CD14-positive monocyte (primary cell): ENCODE data around the gene SCARB1. TPM values are rescaled to one million over a fixed set of nuclear protein-coding genes. Genes with fewer than 3 reads are reported as not detected.

Experiments used
- DNase-seq, 3 donors: peaks; one replicate each; pipeline ENCODE4 v3.0.0-alpha.2; 2011 to 2022
- H2AFZ ChIP-seq: 2 replicates; pipeline ENCODE4 v1.6.0; 2012; ENCODE audit warnings: mild to moderate bottlenecking, low read depth, low read length, inconsistent platforms; ENCODE audit not compliant: insufficient read depth, poor library complexity, severe bottlenecking
- H3K27ac ChIP-seq, 2 donors: 1 replicate in 1 of 2; 2 replicates in 1 of 2; pipeline ENCODE4 v1.5.1; 2012 to 2013; ENCODE audit warnings: low read length in 2 of 2, control low read depth in 1 of 2, inconsistent platforms in 1 of 2, low read depth in 1 of 2, mild to moderate bottlenecking in 1 of 2
- H3K27me3 ChIP-seq, 2 donors: one replicate each; pipeline versions ENCODE4 v1.6.0 to v1.6.1; 2011 to 2013; ENCODE audit warnings: low read length in 2 of 2; ENCODE audit not compliant: control insufficient read depth in 2 of 2, insufficient read depth in 2 of 2
- H3K36me3 ChIP-seq, 2 donors: replicated peaks in 1 of 2; 1 replicate in 1 of 2; 2 replicates in 1 of 2; pipeline versions ENCODE4 v1.5.1 to v1.6.1; 2012 to 2013; ENCODE audit warnings: low read length in 2 of 2, control low read depth in 1 of 2, inconsistent platforms in 1 of 2, mild to moderate bottlenecking in 1 of 2; ENCODE audit not compliant: insufficient read depth in 2 of 2, control insufficient read depth in 1 of 2
- H3K4me1 ChIP-seq, 2 donors: 1 replicate in 1 of 2; 2 replicates in 1 of 2; pipeline versions ENCODE4 v1.5.1 to v1.6.1; 2012 to 2013; ENCODE audit warnings: low read length in 2 of 2, control low read depth in 1 of 2, inconsistent platforms in 1 of 2, mild to moderate bottlenecking in 1 of 2, moderate library complexity in 1 of 2; ENCODE audit not compliant: insufficient read depth in 2 of 2, control insufficient read depth in 1 of 2
- H3K4me2 ChIP-seq: replicated peaks from 2 replicates; pipeline ENCODE3; 2012; ENCODE audit warnings: low read length, moderate library complexity, mild to moderate bottlenecking; ENCODE audit not compliant: poor library complexity, severe bottlenecking; ENCODE audit errors: extremely low read depth
- H3K4me3 ChIP-seq, 3 experiments: fragments of 200-600 bp in 1 of 3; sonication (generic) in 1 of 3; replicated peaks in 1 of 3; 1 replicate in 2 of 3; 2 replicates in 1 of 3; pipeline ENCODE4 v1.5.1; 2011 to 2013; ENCODE audit warnings: low read length in 3 of 3, mild to moderate bottlenecking in 3 of 3, control low read depth in 2 of 3, low read depth in 2 of 3, inconsistent platforms in 1 of 3, moderate library complexity in 1 of 3
- H3K79me2 ChIP-seq: 2 replicates; pipeline ENCODE4 v1.6.0; 2012; ENCODE audit warnings: mild to moderate bottlenecking, control low read depth, inconsistent platforms, low read length, moderate library complexity; ENCODE audit not compliant: insufficient read depth
- H3K9ac ChIP-seq: 2 replicates; pipeline ENCODE4 v1.6.0; 2017; ENCODE audit warnings: low read length, mild to moderate bottlenecking; ENCODE audit not compliant: insufficient read depth, poor library complexity, severe bottlenecking
- H3K9me3 ChIP-seq, 2 donors: replicated peaks in 1 of 2; 1 replicate in 1 of 2; 2 replicates in 1 of 2; pipeline versions ENCODE4 v1.5.1 to v1.6.1; 2012 to 2013; ENCODE audit warnings: low read length in 2 of 2, control low read depth in 1 of 2; ENCODE audit not compliant: control insufficient read depth in 1 of 2, insufficient read depth in 1 of 2
- H4K20me1 ChIP-seq: 2 replicates; pipeline ENCODE4 v1.6.0; 2012; ENCODE audit warnings: mild to moderate bottlenecking, low read length, control low read depth, moderate library complexity; ENCODE audit not compliant: insufficient read depth
- H3K27ac Mint-ChIP-seq, 7 donors: one replicate each; pipeline ENCODE4 v1.8.0; 2020; ENCODE audit warnings: mild to moderate bottlenecking in 7 of 7, mixed read lengths in 7 of 7, moderate library complexity in 6 of 7, inconsistent platforms in 2 of 7
- H3K27me3 Mint-ChIP-seq, 3 donors: one replicate each; pipeline ENCODE4 v1.8.0; 2021 to 2022; ENCODE audit warnings: low read depth in 3 of 3, mild to moderate bottlenecking in 3 of 3, mixed read lengths in 3 of 3, moderate library complexity in 3 of 3, inconsistent platforms in 1 of 3
- H3K36me3 Mint-ChIP-seq, 2 donors: one replicate each; pipeline ENCODE4 v1.8.0; 2020; ENCODE audit warnings: mixed read lengths in 2 of 2, inconsistent platforms in 1 of 2, mild to moderate bottlenecking in 1 of 2
- H3K4me1 Mint-ChIP-seq: one replicate; pipeline ENCODE4 v1.8.0; 2020; ENCODE audit warnings: mild to moderate bottlenecking, mixed read lengths
- H3K4me3 Mint-ChIP-seq, 2 donors: one replicate each; pipeline ENCODE4 v1.8.0; 2020; ENCODE audit warnings: mild to moderate bottlenecking in 2 of 2, mixed read lengths in 2 of 2, moderate library complexity in 1 of 2
- H3K9me3 Mint-ChIP-seq, 7 donors: one replicate each; pipeline ENCODE4 v1.8.0; 2020 to 2022; ENCODE audit warnings: mixed read lengths in 7 of 7, mild to moderate bottlenecking in 6 of 7, moderate library complexity in 6 of 7, inconsistent platforms in 2 of 7
- WGBS: methylation state at CpG from one replicate; pipeline ENCODE4 v1.1.5; 2013; ENCODE audit warnings: missing lambda C conversion rate; ENCODE audit not compliant: insufficient coverage; 5-methylcytosine and 5-hydroxymethylcytosine counted together
- intact Hi-C, 2 donors: fragments of 100-400 bp; cut with micrococcal nuclease; formaldehyde crosslinking; loops; one replicate each; pipeline versions ENCODE4 v1.15.0 to v1.15.1; 2023
- polyA plus RNA-seq, 3 donors: library from polyadenylated mRNA; depleted of rRNA in 1 of 3; unstranded in 2 of 3; stranded (reverse) in 1 of 3; fragments of 300-500 nt in 2 of 3; fragments of >200 nt in 1 of 3; fragmentation: Illumina TruSeq in 2 of 3; gene quantifications; 1 replicate in 2 of 3; 2 replicates in 1 of 3; pipeline ENCODE4 v1.2.3, GENCODE V29; 2012 to 2021
- TF ChIP-seq, protein P1 (sequence below): fragments of 200-600 bp; IDR thresholded peaks from one replicate; pipeline ENCODE4 v1.8.0; 2022; ENCODE audit warnings: antibody characterized with exemption, mild to moderate bottlenecking

SCARB1 gene
- polyA plus RNA-seq, 3 donors, result 13.1 to 34.3 (median 15.2) TPM

DNA sequence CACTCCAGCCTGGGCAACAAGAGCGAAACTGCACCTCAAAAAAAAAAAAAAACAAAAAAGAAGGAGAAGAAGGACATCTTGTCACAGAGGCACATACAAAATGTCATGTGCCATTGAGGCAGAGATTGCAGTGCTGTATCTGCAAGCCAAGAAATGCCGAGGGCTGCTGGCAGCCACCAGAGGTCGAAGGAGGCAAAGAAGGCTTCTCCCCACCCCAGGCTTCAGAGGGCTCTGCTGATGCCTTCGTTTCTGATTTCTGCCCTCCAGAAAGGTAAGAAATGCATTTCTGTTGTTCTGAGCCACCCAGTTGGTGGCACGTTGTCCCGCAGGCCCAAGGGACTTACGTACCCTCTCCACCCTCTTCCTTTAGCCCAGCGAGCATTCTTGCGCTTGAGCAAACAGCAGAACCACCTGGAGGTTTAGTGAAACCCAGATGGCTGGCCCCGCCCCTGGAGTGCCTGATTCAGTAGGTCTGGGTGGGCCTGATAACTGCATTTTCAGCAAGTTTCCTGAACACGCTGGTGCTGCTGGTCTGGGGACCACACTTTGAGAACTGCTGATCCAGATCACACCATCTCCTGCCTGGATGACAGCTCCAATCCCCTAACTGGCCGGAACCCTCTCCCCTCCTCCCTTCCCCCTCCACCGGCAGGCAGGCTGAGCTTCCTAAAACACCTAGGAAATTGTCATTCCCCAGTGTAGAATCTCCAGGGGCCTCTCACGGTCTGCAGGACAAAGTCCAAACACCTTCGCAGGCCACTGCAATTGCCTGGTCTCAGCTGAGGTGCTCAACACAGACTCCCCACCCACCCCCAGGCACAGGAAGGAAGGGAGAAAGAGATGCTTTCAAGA is 21.1 kb upstream of the SCARB1 start:
- Histone ChIP-seq H4K20me1 (no peaks in the 10 kb centered on the region), H3K79me2 (no peaks in the 10 kb centered on the region), H3K27ac (no peak overlapping the region), H3K4me2 (no peak overlapping the region), H3K9me3 (no peaks in the 10 kb centered on the region), H2AFZ (peak overlapping the region; percentile 1), H3K9ac (no peak overlapping the region), H3K27me3 (no peaks in the 10 kb centered on the region), H3K4me3 (no peak overlapping the region), H3K36me3 (no peaks in the 10 kb centered on the region), H3K4me1 (peaks cover 35 to 46% of the 10 kb centered on the region in 2 donors)
- intact Hi-C loops, result no loop called here
- Mint-ChIP-seq H3K4me3 (peak overlapping the region in 1 of 2 donors; percentile 15), H3K36me3 (no peaks in the 10 kb centered on the region), H3K27me3 (peaks cover 0 to 4% (median 0%) of the 10 kb centered on the region in 3 donors), H3K4me1 (peaks cover 46% of the 10 kb centered on the region), H3K27ac (no peak overlapping the region), H3K9me3 (peaks cover 0 to 2% (median under 1%) of the 10 kb centered on the region in 7 donors)
- TF ChIP-seq, protein P1, sequence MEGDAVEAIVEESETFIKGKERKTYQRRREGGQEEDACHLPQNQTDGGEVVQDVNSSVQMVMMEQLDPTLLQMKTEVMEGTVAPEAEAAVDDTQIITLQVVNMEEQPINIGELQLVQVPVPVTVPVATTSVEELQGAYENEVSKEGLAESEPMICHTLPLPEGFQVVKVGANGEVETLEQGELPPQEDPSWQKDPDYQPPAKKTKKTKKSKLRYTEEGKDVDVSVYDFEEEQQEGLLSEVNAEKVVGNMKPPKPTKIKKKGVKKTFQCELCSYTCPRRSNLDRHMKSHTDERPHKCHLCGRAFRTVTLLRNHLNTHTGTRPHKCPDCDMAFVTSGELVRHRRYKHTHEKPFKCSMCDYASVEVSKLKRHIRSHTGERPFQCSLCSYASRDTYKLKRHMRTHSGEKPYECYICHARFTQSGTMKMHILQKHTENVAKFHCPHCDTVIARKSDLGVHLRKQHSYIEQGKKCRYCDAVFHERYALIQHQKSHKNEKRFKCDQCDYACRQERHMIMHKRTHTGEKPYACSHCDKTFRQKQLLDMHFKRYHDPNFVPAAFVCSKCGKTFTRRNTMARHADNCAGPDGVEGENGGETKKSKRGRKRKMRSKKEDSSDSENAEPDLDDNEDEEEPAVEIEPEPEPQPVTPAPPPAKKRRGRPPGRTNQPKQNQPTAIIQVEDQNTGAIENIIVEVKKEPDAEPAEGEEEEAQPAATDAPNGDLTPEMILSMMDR, result no peak
- WGBS, result 23% methylated on average over 11 of the region's 15 CpGs
- DNase-seq, result no peak

DNA sequence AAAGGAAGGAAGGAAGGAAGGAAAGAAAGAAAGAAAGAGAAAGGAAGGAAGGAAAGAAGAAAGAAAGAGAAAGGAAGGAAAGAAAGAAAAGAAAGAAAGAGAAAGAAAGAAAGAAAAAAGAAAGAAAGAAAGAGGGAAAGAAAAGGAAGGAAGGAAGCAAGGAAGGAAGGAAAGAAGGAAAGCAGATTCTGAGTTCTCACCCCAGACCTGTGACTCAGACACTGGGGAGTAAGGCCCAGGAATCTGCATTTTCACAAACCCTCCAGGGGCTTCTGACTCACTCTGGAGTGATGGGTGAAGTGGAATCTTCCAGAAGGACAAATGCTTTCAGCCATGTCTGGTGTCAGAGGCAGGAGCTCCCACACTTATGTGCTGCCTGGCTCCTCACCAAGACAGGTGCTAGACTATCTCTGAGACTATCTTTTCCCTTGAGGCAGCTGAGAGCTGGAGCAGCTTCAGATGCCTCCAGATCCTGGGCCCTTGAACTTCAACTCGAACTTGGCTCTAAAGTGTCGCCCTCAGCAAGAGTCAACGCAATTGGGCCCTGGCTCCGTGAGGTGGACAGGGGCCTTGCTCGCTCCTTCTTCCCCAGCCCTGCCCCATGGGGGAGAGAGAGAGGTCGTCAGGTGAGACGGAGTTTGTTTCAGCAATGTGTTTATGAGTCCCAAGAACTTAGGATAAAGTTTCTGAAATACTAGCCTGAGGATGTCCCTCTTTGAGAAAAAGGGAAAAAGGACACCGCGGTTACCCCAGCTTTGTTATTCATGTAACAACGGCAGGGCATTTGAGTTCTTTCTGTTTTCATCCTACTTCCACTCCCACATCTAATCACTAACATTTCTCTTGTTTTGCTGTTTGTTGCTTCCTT is 19.8 kb upstream of the SCARB1 start:
- WGBS, result 100% methylated on average over 1 of the region's 10 CpGs
- peak overlapping the region in 2 of 7 donors; percentile 12 to 74 for H3K27ac Mint-ChIP-seq
- peaks cover 0 to 8% (median 0%) of the 10 kb centered on the region in 3 donors for H3K27me3 Mint-ChIP-seq
- no peaks in the 10 kb centered on the region for H3K79me2 ChIP-seq
- H3K4me3 ChIP-seq, result no peak overlapping the region
- no peak overlapping the region for H3K27ac ChIP-seq
- peak in 1 of 3 donors; percentile 32 for DNase-seq
- peaks cover 0 to 2% (median 0%) of the 10 kb centered on the region in 7 donors for H3K9me3 Mint-ChIP-seq
- H3K9me3 ChIP-seq, result no peaks in the 10 kb centered on the region
- no peak overlapping the region for H3K4me3 Mint-ChIP-seq
- no peak overlapping the region for H2AFZ ChIP-seq
- H3K4me2 ChIP-seq, result no peak overlapping the region
- H3K4me1 Mint-ChIP-seq, result peaks cover 51% of the 10 kb centered on the region
- H4K20me1 ChIP-seq, result no peaks in the 10 kb centered on the region
- TF ChIP-seq, protein P1, result no peak
- no peaks in the 10 kb centered on the region for H3K36me3 ChIP-seq
- intact Hi-C loops, result no loop called here
- H3K36me3 Mint-ChIP-seq, result no peaks in the 10 kb centered on the region
- no peak overlapping the region for H3K9ac ChIP-seq
- no peaks in the 10 kb centered on the region for H3K27me3 ChIP-seq
- peaks cover 36 to 54% of the 10 kb centered on the region in 2 donors for H3K4me1 ChIP-seq
